NCI-H2029 treated with DMSO at 0.1 percent for 48 hours (cell line): ENCODE measurements around the gene IER3.

Experiments
- DNase-seq: peaks from one replicate; lab custom pipeline; 2025; lab: John Stamatoyannopoulos, UW

IER3 gene

GRCh38 chr6:30744054-30744805, at the start of gene IER3:
TSS of gene IER3 (minus strand) at chr6:30744547. CDS start at chr6:30744518, 29 bp downstream.
- peak; percentile 57 for DNase-seq

GRCh38 chr6:30793521-30794194, 49.3 kb upstream of the IER3 start:
- no peak for DNase-seq

GRCh38 chr6:30792786-30793185, 48.4 kb upstream of the IER3 start:
- no peak for DNase-seq

- DNase-seq = no peak
These were observed 46.5 kb upstream of the IER3 start for GRCh38 chr6:30790724-30791383.

GRCh38 chr6:30789606-30790005, 45.3 kb upstream of the IER3 start:
- no peak for DNase-seq

GRCh38 chr6:30787954-30788353, 43.6 kb upstream of the IER3 start:
- DNase-seq = no peak

- no peak for DNase-seq
These were observed 38.2 kb upstream of the IER3 start for GRCh38 chr6:30782425-30783014.

GRCh38 chr6:30781743-30782424, 37.5 kb upstream of the IER3 start:
- peak; percentile 92 for DNase-seq

GRCh38 chr6:30781395-30781742, 37.0 kb upstream of the IER3 start:
- DNase-seq = no peak

- no peak for DNase-seq
These were observed 36.2 kb upstream of the IER3 start for GRCh38 chr6:30780642-30780920.

- DNase-seq = no peak
These were observed 35.7 kb upstream of the IER3 start for GRCh38 chr6:30779850-30780641.

GRCh38 chr6:30778001-30778635, 33.8 kb upstream of the IER3 start:
- no peak for DNase-seq

- no peak for DNase-seq
These were observed 32.8 kb upstream of the IER3 start for GRCh38 chr6:30777155-30777485.

GRCh38 chr6:30776390-30777154, 32.2 kb upstream of the IER3 start:
- no peak for DNase-seq

GRCh38 chr6:30775104-30775503, 30.8 kb upstream of the IER3 start:
- DNase-seq = no peak

GRCh38 chr6:30774701-30775100, 30.4 kb upstream of the IER3 start:
- DNase-seq = no peak

- DNase-seq = no peak
These were observed 26.2 kb upstream of the IER3 start for GRCh38 chr6:30770592-30770991.

GRCh38 chr6:30769853-30770524, 25.6 kb upstream of the IER3 start:
- DNase-seq = no peak

GRCh38 chr6:30769088-30769852, 24.9 kb upstream of the IER3 start:
- DNase-seq = no peak
